HG02970 (cell line): ENCODE results near the gene VTI1A.

ENCODE experiments used
- ATAC-seq: cut with Tn5 transposase; IDR thresholded peaks from one replicate; pipeline ENCODE4 v1.9.1; 2021; ENCODE audit warnings: mild to moderate bottlenecking, moderate library complexity, moderate number of reproducible peaks; ENCODE audit not compliant: unreplicated experiment, low FRiP score

VTI1A gene

GRCh38 chr10:112768121-112768520 lies 321.1 kb downstream of the VTI1A start:
- ATAC-seq: no peak

- no peak for ATAC-seq
Observed at GRCh38 chr10:112769081-112769480, 322.1 kb downstream of the VTI1A start.

- ATAC-seq: no peak
Observed at GRCh38 chr10:112769611-112770370, 322.8 kb downstream of the VTI1A start.

- no peak for ATAC-seq
Observed at GRCh38 chr10:112771733-112772132, 324.7 kb downstream of the VTI1A start.

- no peak for ATAC-seq
Observed at GRCh38 chr10:112773783-112774182, 326.8 kb downstream of the VTI1A start.

GRCh38 chr10:112774210-112774609 lies 327.2 kb downstream of the VTI1A start:
- no peak for ATAC-seq

GRCh38 chr10:112774798-112775197 lies 327.8 kb downstream of the VTI1A start:
- ATAC-seq: no peak

GRCh38 chr10:112775381-112775780 lies 328.4 kb downstream of the VTI1A start:
- ATAC-seq: no peak

GRCh38 chr10:112775892-112776674 lies 329.1 kb downstream of the VTI1A start:
- ATAC-seq: no peak

- no peak for ATAC-seq
Observed at GRCh38 chr10:112778579-112778978, 331.6 kb downstream of the VTI1A start.

- ATAC-seq: no peak
Observed at GRCh38 chr10:112779025-112779770, 332.2 kb downstream of the VTI1A start.

- no peak for ATAC-seq
Observed at GRCh38 chr10:112782200-112782907, 335.3 kb downstream of the VTI1A start.

- no peak for ATAC-seq
Observed at GRCh38 chr10:112783351-112784021, 336.5 kb downstream of the VTI1A start.

- no peak for ATAC-seq
Observed at GRCh38 chr10:112784022-112784461, 337.0 kb downstream of the VTI1A start.

- no peak for ATAC-seq
Observed at GRCh38 chr10:112785089-112785488, 338.1 kb downstream of the VTI1A start.

GRCh38 chr10:112789248-112789647 lies 342.2 kb downstream of the VTI1A start:
- ATAC-seq: no peak

- ATAC-seq: no peak
Observed at GRCh38 chr10:112790030-112790429, 343.0 kb downstream of the VTI1A start.

- no peak for ATAC-seq
Observed at GRCh38 chr10:112790921-112791320, 343.9 kb downstream of the VTI1A start.

GRCh38 chr10:112791447-112791846 lies 344.4 kb downstream of the VTI1A start:
- no peak for ATAC-seq
